HepG2 (cell line): ENCODE data around the gene PRXL2B. TPM values are rescaled to one million over a fixed set of nuclear protein-coding genes. Genes with fewer than 3 reads are reported as not detected.
A peak's percentile ranks its signal among the peaks of the same experiment; 100 is the strongest.

Experiments
- AKNA ChIP-seq: sonication (generic); formaldehyde crosslinking; IDR thresholded peaks from 2 replicates; pipeline ENCODE4 v1.4.0; 2020; ENCODE audit warnings: missing genetic modification reagents, borderline replicate concordance
- CREB3 ChIP-seq: sonication (generic); formaldehyde crosslinking; IDR thresholded peaks from 2 replicates; pipeline ENCODE4 v1.5.0; 2020; ENCODE audit warnings: missing genetic modification reagents
- MAFF ChIP-seq: IDR thresholded peaks from 2 replicates; pipeline ENCODE4 v1.6.1; 2011; ENCODE audit warnings: low read depth, low read length, improper control_type of control experiment
- PHB2 ChIP-seq: fragments of 450-650 bp; IDR thresholded peaks from 2 replicates; pipeline ENCODE4 v1.6.1; 2018; ENCODE audit not compliant: partially characterized antibody
- PRPF4 ChIP-seq: fragments of 200-400 bp; formaldehyde crosslinking; IDR thresholded peaks from 2 replicates; pipeline ENCODE4 v1.6.1; 2016; ENCODE audit warnings: low read length, low read depth; ENCODE audit not compliant: poor library complexity, severe bottlenecking
- RBAK ChIP-seq: sonication (generic); formaldehyde crosslinking; IDR thresholded peaks from 2 replicates; pipeline ENCODE4 v1.5.1; 2020; ENCODE audit warnings: mild to moderate bottlenecking, missing genetic modification reagents
- RFX3 ChIP-seq: IDR thresholded peaks from 2 replicates; pipeline ENCODE4 v1.6.1; 2016; ENCODE audit warnings: missing biosample characterization, missing genetic modification reagents
- SAFB2 ChIP-seq: sonication (generic); formaldehyde crosslinking; IDR thresholded peaks from 2 replicates; pipeline ENCODE4 v1.5.1; 2020; ENCODE audit warnings: missing genetic modification reagents, low read depth, mild to moderate bottlenecking, borderline replicate concordance
- SAP130 ChIP-seq: IDR thresholded peaks from 2 replicates; pipeline ENCODE4 v1.6.1; 2016; ENCODE audit warnings: low read depth
- SIN3A ChIP-seq: IDR thresholded peaks from 2 replicates; pipeline ENCODE4 v1.6.1; 2011; ENCODE audit warnings: low read depth, mild to moderate bottlenecking, control low read depth, low read length, borderline replicate concordance
- TBP ChIP-seq: sonication (generic); formaldehyde crosslinking; IDR thresholded peaks from 2 replicates; pipeline ENCODE4 v1.5.0; 2020; ENCODE audit warnings: missing genetic modification reagents
- TEAD2 ChIP-seq: sonication (generic); formaldehyde crosslinking; IDR thresholded peaks from 2 replicates; pipeline ENCODE4 v1.9.0; 2021; ENCODE audit warnings: missing genetic modification reagents
- ZFP36 ChIP-seq: fragments of 150-350 bp; IDR thresholded peaks from 2 replicates; pipeline ENCODE4 v1.6.1; 2018; ENCODE audit warnings: borderline replicate concordance, low read length, low read depth; ENCODE audit not compliant: partially characterized antibody
- ZFY ChIP-seq: sonication (generic); formaldehyde crosslinking; IDR thresholded peaks from 2 replicates; pipeline ENCODE4 v1.4.0; 2020; ENCODE audit warnings: missing genetic modification reagents
- ZNF10 ChIP-seq: sonication (generic); formaldehyde crosslinking; IDR thresholded peaks from 2 replicates; pipeline ENCODE4 v1.4.0; 2020; ENCODE audit warnings: mild to moderate bottlenecking, low read depth, missing genetic modification reagents, borderline replicate concordance
- ZNF224 ChIP-seq: sonication (generic); formaldehyde crosslinking; IDR thresholded peaks from 2 replicates; pipeline ENCODE4 v1.5.0; 2020; ENCODE audit warnings: mild to moderate bottlenecking, missing genetic modification reagents
- ZNF501 ChIP-seq: sonication (generic); formaldehyde crosslinking; IDR thresholded peaks from 2 replicates; pipeline ENCODE4 v1.5.1; 2020; ENCODE audit warnings: mild to moderate bottlenecking, moderate library complexity, missing genetic modification reagents
- ZNF503 ChIP-seq: sonication (generic); formaldehyde crosslinking; IDR thresholded peaks from 2 replicates; pipeline ENCODE4 v1.4.0; 2020; ENCODE audit warnings: missing genetic modification reagents
- ZSCAN20 ChIP-seq: sonication (generic); formaldehyde crosslinking; IDR thresholded peaks from 2 replicates; pipeline ENCODE4 v1.4.0; 2020; ENCODE audit warnings: missing genetic modification reagents, mild to moderate bottlenecking, borderline replicate concordance
- polyA plus RNA-seq, 8 experiments: library from polyadenylated mRNA; depleted of rRNA in 3 of 8; stranded (reverse) in 7 of 8; unstranded in 1 of 8; fragments of >200 nt; fragmentation: Illumina TruSeq in 4 of 8; extraction: Trizol in 4 of 8; gene quantifications; 2 replicates each; pipeline versions ENCODE4 v1.2.1 to v1.2.3, GENCODE V29; 2011 to 2016; ENCODE audit warnings: low read depth in 4 of 8, missing spikeins in 1 of 8, mixed read lengths in 1 of 8; ENCODE audit not compliant: insufficient read depth in 1 of 8
- total RNA-seq, 5 experiments: library from RNA; depleted of rRNA; stranded (reverse); fragments of >200 nt; fragmentation: Illumina TruSeq; extraction: Trizol; gene quantifications; 2 replicates each; pipeline ENCODE4 v1.2.3, GENCODE V29; 2016; ENCODE audit warnings: low read depth in 1 of 5

PRXL2B gene
- total and polyA plus RNA-seq, 2 of the 13 experiments (the other 11 are each of a cell fraction or from before 2014, with no cell fraction given), result 16.8 to 22.1 TPM

GRCh38 chr1:2575801-2576663 is 10.5 kb upstream of the PRXL2B start (continued):
- TF ChIP-seq AKNA (CRISPR knock-in tag) (no peak), ZFY (CRISPR knock-in tag) (no peak; the same call in 1 of the 2 replicates), PRPF4 (no peak), ZNF503 (no peak), SIN3A (0 out of 2 replicates have a peak, but pooled peaks have one; percentile 29), CREB3 (CRISPR knock-in tag) (no peak), TEAD2 (CRISPR knock-in tag) (no peak), ZNF501 (CRISPR knock-in tag) (peak; percentile 87), MAFF (no peak), SAFB2 (no peak), ZSCAN20 (no peak), ZFP36 (no peak), TBP (no peak), ZNF10 (no peak), ZNF224 (CRISPR knock-in tag) (no peak), RBAK (CRISPR knock-in tag) (no peak), PHB2 (no peak), SAP130 (peak; percentile 89), RFX3 (CRISPR knock-in tag) (no peak)
